H9 (cell line): ENCODE results near the gene SFMBT2. TPM values are rescaled to one million over a fixed set of nuclear protein-coding genes. Genes with fewer than 3 reads are reported as not detected.

ENCODE experiments used
- DNase-seq: peaks from one replicate; pipeline ENCODE4 v3.0.0-alpha.2; 2017
- H2AFZ ChIP-seq: one replicate; pipeline ENCODE4 v1.6.1; 2013; ENCODE audit warnings: mild to moderate bottlenecking, low read length, control low read depth, moderate library complexity
- H2AK5ac ChIP-seq: 2 replicates; pipeline ENCODE4 v1.6.1; 2013; ENCODE audit warnings: low read length, control low read depth, mixed read lengths; ENCODE audit not compliant: insufficient read length
- H2BK120ac ChIP-seq: one replicate; pipeline ENCODE4 v1.6.1; 2013; ENCODE audit warnings: low read depth, mild to moderate bottlenecking, low read length, control low read depth, inconsistent platforms; ENCODE audit not compliant: poor library complexity, severe bottlenecking
- H2BK12ac ChIP-seq: 2 replicates; pipeline ENCODE4 v1.6.1; 2013; ENCODE audit warnings: low read length, control low read depth, mixed read lengths, low read depth; ENCODE audit not compliant: insufficient read length
- H2BK15ac ChIP-seq: 2 replicates; pipeline ENCODE4 v1.6.1; 2013; ENCODE audit warnings: low read depth, low read length, control low read depth
- H2BK20ac ChIP-seq: one replicate; pipeline ENCODE4 v1.6.1; 2013; ENCODE audit warnings: low read depth, mild to moderate bottlenecking, low read length, control low read depth, inconsistent platforms; ENCODE audit not compliant: poor library complexity, severe bottlenecking
- H2BK5ac ChIP-seq: 2 replicates; pipeline ENCODE4 v1.6.1; 2013; ENCODE audit warnings: low read length, control low read depth, mixed read lengths; ENCODE audit not compliant: insufficient read length
- H3K14ac ChIP-seq: 2 replicates; pipeline ENCODE4 v1.6.1; 2013; ENCODE audit warnings: low read length, control low read depth; ENCODE audit not compliant: insufficient read depth
- H3K18ac ChIP-seq: 2 replicates; pipeline ENCODE4 v1.6.1; 2013; ENCODE audit warnings: low read depth, mild to moderate bottlenecking, mixed read lengths, low read length, control low read depth; ENCODE audit not compliant: insufficient read length
- H3K23ac ChIP-seq: 2 replicates; pipeline ENCODE4 v1.6.1; 2013; ENCODE audit warnings: low read length, control low read depth, mixed read lengths, low read depth; ENCODE audit not compliant: insufficient read length
- H3K23me2 ChIP-seq: 2 replicates; pipeline ENCODE4 v1.6.1; 2013; ENCODE audit warnings: low read depth, mild to moderate bottlenecking, mixed read lengths, low read length, control low read depth; ENCODE audit not compliant: insufficient read length, poor library complexity, severe bottlenecking
- H3K27ac ChIP-seq: 2 replicates; pipeline ENCODE4 v1.5.1; 2013; ENCODE audit warnings: low read length, control low read depth, mixed read lengths, low read depth; ENCODE audit not compliant: insufficient read length
- H3K27me3 ChIP-seq: 2 replicates; pipeline ENCODE4 v1.6.1; 2013; ENCODE audit warnings: low read length, control low read depth, inconsistent platforms; ENCODE audit not compliant: insufficient read depth
- H3K4ac ChIP-seq: 2 replicates; pipeline ENCODE4 v1.6.1; 2013; ENCODE audit warnings: low read depth, mild to moderate bottlenecking, control low read depth, inconsistent platforms, low read length, moderate library complexity
- H3K4me1 ChIP-seq: 2 replicates; pipeline ENCODE4 v1.6.1; 2013; ENCODE audit warnings: low read length, control low read depth, inconsistent platforms; ENCODE audit not compliant: insufficient read depth
- H3K4me2 ChIP-seq: 2 replicates; pipeline ENCODE4 v1.6.1; 2013; ENCODE audit warnings: low read length, control low read depth, mixed read lengths; ENCODE audit not compliant: insufficient read length, insufficient read depth
- H3K56ac ChIP-seq: 2 replicates; pipeline ENCODE4 v1.6.1; 2013; ENCODE audit warnings: low read depth, mild to moderate bottlenecking, mixed read lengths, low read length, control low read depth; ENCODE audit not compliant: insufficient read length
- H3K79me1 ChIP-seq: 2 replicates; pipeline ENCODE4 v1.6.1; 2013; ENCODE audit warnings: low read depth, mild to moderate bottlenecking, moderate library complexity, low read length, control low read depth, inconsistent platforms; ENCODE audit not compliant: insufficient read depth, poor library complexity, severe bottlenecking
- H3K79me2 ChIP-seq: 2 replicates; pipeline ENCODE4 v1.6.1; 2013; ENCODE audit warnings: low read length, control low read depth, inconsistent platforms; ENCODE audit not compliant: insufficient read depth
- H3K9ac ChIP-seq: 2 replicates; pipeline ENCODE4 v1.6.1; 2013; ENCODE audit warnings: low read length, control low read depth, mixed read lengths; ENCODE audit not compliant: insufficient read length; ENCODE audit errors: extremely low read depth
- H3K9me3 ChIP-seq: one replicate; pipeline ENCODE4 v1.6.1; 2013; ENCODE audit warnings: low read depth, low read length, inconsistent platforms; ENCODE audit not compliant: control insufficient read depth
- H3T11ph ChIP-seq: one replicate; pipeline ENCODE4 v1.6.1; 2013; ENCODE audit warnings: mild to moderate bottlenecking, low read length, control low read depth, inconsistent platforms
- H4K20me1 ChIP-seq: one replicate; pipeline ENCODE4 v1.6.1; 2013; ENCODE audit not compliant: control insufficient read depth, insufficient read length, insufficient read depth
- H4K5ac ChIP-seq: 2 replicates; pipeline ENCODE4 v1.6.1; 2013; ENCODE audit warnings: low read depth, mild to moderate bottlenecking, mixed read lengths, low read length, control low read depth; ENCODE audit not compliant: insufficient read length
- H4K8ac ChIP-seq: replicated peaks from 2 replicates; pipeline ENCODE4 v1.6.1; 2013; ENCODE audit warnings: low read length, control low read depth, mixed read lengths, low read depth; ENCODE audit not compliant: insufficient read length
- H4K91ac ChIP-seq: 2 replicates; pipeline ENCODE4 v1.6.1; 2013; ENCODE audit warnings: low read depth, mild to moderate bottlenecking, moderate library complexity, mixed read lengths, low read length, control low read depth; ENCODE audit not compliant: insufficient read length
- H3K27ac Mint-ChIP-seq, 3 experiments: 2 replicates in 2 of 3; 3 replicates in 1 of 3; pipeline ENCODE4 v1.8.0; 2020 to 2021; ENCODE audit warnings: mixed read lengths in 3 of 3, mild to moderate bottlenecking in 1 of 3, moderate library complexity in 1 of 3
- H3K27me3 Mint-ChIP-seq: 2 replicates; pipeline ENCODE4 v1.8.0; 2021; ENCODE audit warnings: low read depth, mild to moderate bottlenecking, moderate library complexity, mixed read lengths
- H3K36me3 Mint-ChIP-seq, 3 experiments: 2 replicates in 2 of 3; 3 replicates in 1 of 3; pipeline ENCODE4 v1.8.0; 2020 to 2021; ENCODE audit warnings: low read depth in 3 of 3, mixed read lengths in 3 of 3; ENCODE audit not compliant: insufficient read depth in 1 of 3
- H3K4me1 Mint-ChIP-seq, 2 experiments: 2 replicates each; pipeline ENCODE4 v1.8.0; 2020; ENCODE audit warnings: mixed read lengths in 2 of 2
- H3K4me3 Mint-ChIP-seq, 2 experiments: 2 replicates in 1 of 2; 3 replicates in 1 of 2; pipeline ENCODE4 v1.8.0; 2020 to 2021; ENCODE audit warnings: mild to moderate bottlenecking in 2 of 2, mixed read lengths in 2 of 2, moderate library complexity in 1 of 2
- H3K9me3 Mint-ChIP-seq, 2 experiments: 2 replicates in 1 of 2; 3 replicates in 1 of 2; pipeline ENCODE4 v1.8.0; 2020; ENCODE audit warnings: mild to moderate bottlenecking in 2 of 2, mixed read lengths in 2 of 2, moderate library complexity in 1 of 2
- WGBS: extraction: QIAGEN DNeasy Blood & Tissue Kit; methylation state at CpG from one replicate; pipeline ENCODE4 v1.1.7; 2013; ENCODE audit warnings: missing lambda C conversion rate, low lambda C conversion rate, mixed read lengths; ENCODE audit not compliant: insufficient read length; ENCODE audit errors: extremely low coverage; 5-methylcytosine and 5-hydroxymethylcytosine counted together
- total RNA-seq: library from RNA; stranded (reverse); gene quantifications from 2 replicates; pipeline ENCODE4 v1.2.1, GENCODE V29; 2021
- TF ChIP-seq, protein P1 (sequence below): fragments of 200-600 bp; sonication (generic); conservative IDR thresholded peaks from 3 replicates; pipeline ENCODE4 v1.8.0; 2021; ENCODE audit warnings: antibody characterized with exemption, mild to moderate bottlenecking

SFMBT2 gene
- total RNA-seq, 1 experiment from 2014 or later: 5.3 TPM

DNA sequence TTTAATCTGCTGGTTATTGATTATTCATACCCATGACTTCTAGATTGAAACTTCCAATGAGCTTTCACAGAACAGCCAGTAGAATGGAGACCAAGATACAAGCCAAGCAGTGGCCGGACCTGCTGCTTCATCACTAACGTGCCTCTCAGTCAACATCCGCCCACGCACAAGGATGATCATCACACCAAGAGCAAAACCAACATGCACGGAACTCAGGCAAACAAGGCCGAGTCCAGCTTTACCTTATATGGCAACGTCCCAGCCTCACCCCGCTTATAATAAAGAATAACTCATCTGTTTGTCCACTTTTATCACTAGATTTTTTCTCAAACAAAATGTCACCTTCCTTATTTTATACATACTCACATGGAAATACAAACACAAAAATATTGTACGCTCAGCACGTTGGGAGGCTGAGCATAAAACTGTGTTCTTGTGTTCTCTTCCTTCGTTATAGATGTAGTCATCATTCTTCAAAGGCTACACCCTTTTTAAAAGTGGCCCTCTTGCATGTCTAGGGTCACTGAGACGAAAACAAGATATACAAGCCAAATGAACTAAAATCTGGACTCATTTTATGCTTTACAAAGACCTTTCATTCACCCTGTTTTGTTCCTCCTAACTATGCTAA, 122.7 kb downstream of the SFMBT2 start:
- Histone ChIP-seq H3T11ph (no peak overlapping the region), H3K56ac (no peak overlapping the region), H3K18ac (no peak overlapping the region), H3K79me1 (no peaks in the 10 kb centered on the region), H3K9ac (no peak overlapping the region), H3K23me2 (no peaks in the 10 kb centered on the region), H3K27me3 (no peaks in the 10 kb centered on the region), H4K20me1 (no peaks in the 10 kb centered on the region), H2AFZ (no peak overlapping the region), H3K4me2 (no peak overlapping the region), H4K5ac (no peak overlapping the region), H3K23ac (no peak overlapping the region), H3K9me3 (no peaks in the 10 kb centered on the region), H3K27ac (no peak overlapping the region), H3K79me2 (no peaks in the 10 kb centered on the region), H2BK15ac (no peak overlapping the region), H3K4ac (no peak overlapping the region), H4K8ac (no peak overlapping the region), H3K14ac (no peak overlapping the region), H2BK120ac (no peak overlapping the region), H3K4me1 (no peaks in the 10 kb centered on the region), H4K91ac (no peak overlapping the region), H2BK12ac (no peak overlapping the region), H2BK5ac (no peak overlapping the region), H2AK5ac (no peak overlapping the region), H2BK20ac (no peak overlapping the region)
- Mint-ChIP-seq H3K36me3 (no peaks in the 10 kb centered on the region), H3K27me3 (no peaks in the 10 kb centered on the region), H3K4me3 (no peak overlapping the region), H3K4me1 (peaks cover 8 to 11% of the 10 kb centered on the region in 2 experiments; a peak in 3 of 4 replicates), H3K9me3 (no peaks in the 10 kb centered on the region), H3K27ac (no peak overlapping the region; a peak in 1 of 7 replicates)
- TF ChIP-seq, protein P1, sequence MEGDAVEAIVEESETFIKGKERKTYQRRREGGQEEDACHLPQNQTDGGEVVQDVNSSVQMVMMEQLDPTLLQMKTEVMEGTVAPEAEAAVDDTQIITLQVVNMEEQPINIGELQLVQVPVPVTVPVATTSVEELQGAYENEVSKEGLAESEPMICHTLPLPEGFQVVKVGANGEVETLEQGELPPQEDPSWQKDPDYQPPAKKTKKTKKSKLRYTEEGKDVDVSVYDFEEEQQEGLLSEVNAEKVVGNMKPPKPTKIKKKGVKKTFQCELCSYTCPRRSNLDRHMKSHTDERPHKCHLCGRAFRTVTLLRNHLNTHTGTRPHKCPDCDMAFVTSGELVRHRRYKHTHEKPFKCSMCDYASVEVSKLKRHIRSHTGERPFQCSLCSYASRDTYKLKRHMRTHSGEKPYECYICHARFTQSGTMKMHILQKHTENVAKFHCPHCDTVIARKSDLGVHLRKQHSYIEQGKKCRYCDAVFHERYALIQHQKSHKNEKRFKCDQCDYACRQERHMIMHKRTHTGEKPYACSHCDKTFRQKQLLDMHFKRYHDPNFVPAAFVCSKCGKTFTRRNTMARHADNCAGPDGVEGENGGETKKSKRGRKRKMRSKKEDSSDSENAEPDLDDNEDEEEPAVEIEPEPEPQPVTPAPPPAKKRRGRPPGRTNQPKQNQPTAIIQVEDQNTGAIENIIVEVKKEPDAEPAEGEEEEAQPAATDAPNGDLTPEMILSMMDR: no peak
- DNase-seq: no peak
- WGBS: no CpG with 5 or more reads among the region's 12 CpGs
